HG03558 (cell line): ENCODE measurements around the gene GPD1.
"Not testable (repeated sequence)": the region's sequence is repeated elsewhere in the genome, so short reads cannot be mapped to it uniquely, and the experiment has no call there.

Experiments used
- ATAC-seq: cut with Tn5 transposase; IDR thresholded peaks from one replicate; pipeline ENCODE4 v1.9.1; 2021; ENCODE audit warnings: moderate number of reproducible peaks; ENCODE audit not compliant: unreplicated experiment; ENCODE audit errors: extremely low read depth

Gene GPD1

DNA sequence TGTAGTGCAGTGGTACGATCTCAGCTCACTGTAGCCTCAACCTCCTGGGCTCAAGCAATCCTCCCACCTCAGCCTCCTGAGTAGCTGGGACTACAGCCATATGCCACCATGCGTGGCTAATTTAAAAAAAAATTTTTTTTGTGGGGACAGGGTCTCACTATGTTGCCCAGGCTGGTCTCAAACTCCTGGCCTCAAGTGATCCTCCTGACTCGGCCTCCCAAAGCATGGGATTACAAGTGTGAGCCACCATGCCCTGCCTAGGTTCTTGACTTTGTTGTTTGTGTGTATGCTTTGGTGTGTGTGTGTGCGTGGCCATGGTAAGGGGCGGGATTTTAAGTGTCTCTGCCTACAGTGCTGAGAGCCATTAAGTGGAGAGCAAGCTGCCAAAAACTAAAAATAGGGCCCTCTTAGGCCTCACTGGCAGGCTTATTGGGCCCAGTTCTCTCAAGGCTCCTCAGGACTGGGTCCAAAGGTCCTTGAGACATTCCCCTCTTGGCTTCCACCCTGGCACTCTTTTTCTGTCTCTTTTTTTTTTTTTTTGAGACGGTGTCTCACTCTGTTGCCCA lies 13.3 kb downstream of the GPD1 start:
- ATAC-seq: no peak

DNA sequence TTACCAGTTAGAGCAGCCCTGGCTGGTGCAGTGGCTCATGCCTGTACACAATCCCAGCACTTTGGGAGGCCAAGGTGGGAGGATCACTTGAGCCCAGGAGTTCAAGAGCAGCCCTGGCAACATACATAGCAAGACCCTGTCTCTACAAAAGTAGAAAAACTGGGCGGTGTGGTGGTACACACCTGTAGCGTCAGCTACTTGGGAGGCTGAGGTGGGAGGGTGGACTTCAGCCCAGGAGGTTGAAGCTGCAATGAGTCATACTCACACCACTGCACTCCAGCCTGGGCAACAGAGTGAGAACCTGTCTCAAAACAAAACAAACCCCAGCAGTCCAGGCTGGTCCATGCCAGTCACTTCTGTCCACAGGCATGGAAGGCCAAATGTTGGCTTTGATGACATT lies 15.6 kb downstream of the GPD1 start:
- no peak for ATAC-seq

GRCh38 chr12:50120521-50120920 lies 16.7 kb downstream of the GPD1 start:
- no peak for ATAC-seq

- no peak for ATAC-seq
Measured at GRCh38 chr12:50120953-50121352, 17.1 kb downstream of the GPD1 start.

- no peak for ATAC-seq
Measured at GRCh38 chr12:50121641-50122040, 17.8 kb downstream of the GPD1 start.

DNA sequence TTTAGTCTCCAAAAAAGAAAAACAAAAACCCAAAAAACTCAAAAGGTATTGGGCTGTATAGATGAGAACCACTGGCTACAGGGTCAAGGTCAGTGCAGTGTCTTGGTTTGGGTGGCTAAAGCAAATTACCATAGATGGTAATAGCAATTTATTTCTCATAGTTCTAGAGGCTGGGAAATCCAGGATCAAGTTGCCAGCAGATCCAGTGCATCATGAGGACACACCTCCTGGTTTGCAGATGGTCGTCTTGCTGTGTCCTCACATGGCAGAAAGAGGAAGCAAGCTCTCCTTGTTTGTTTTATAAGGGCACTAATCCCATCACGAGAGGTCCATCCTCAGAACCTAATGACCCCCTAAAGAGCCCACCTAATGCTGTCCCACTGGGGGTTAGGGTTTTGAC lies 19.4 kb downstream of the GPD1 start:
- no peak for ATAC-seq

GRCh38 chr12:50127546-50127945 lies 23.7 kb downstream of the GPD1 start:
- ATAC-seq: no peak

DNA sequence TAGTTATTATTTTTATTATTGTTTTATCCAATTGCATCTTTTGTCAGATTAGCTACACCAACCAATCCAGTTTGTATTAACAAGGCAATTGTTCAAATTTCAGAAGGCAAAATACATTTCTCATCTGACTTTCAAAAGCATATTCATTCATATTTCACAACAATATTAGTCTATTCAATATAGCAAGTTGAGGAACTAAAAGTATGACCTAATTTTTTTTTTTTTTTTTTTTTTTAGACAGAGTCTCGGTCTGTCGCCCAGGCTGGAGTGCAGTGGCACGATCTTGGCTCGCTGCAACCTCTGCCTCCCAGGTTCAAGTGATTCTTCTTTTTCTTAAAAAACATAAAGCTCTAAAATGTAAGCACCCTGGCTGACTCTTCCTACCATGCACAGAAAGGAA lies 25.5 kb downstream of the GPD1 start:
- ATAC-seq: no peak

DNA sequence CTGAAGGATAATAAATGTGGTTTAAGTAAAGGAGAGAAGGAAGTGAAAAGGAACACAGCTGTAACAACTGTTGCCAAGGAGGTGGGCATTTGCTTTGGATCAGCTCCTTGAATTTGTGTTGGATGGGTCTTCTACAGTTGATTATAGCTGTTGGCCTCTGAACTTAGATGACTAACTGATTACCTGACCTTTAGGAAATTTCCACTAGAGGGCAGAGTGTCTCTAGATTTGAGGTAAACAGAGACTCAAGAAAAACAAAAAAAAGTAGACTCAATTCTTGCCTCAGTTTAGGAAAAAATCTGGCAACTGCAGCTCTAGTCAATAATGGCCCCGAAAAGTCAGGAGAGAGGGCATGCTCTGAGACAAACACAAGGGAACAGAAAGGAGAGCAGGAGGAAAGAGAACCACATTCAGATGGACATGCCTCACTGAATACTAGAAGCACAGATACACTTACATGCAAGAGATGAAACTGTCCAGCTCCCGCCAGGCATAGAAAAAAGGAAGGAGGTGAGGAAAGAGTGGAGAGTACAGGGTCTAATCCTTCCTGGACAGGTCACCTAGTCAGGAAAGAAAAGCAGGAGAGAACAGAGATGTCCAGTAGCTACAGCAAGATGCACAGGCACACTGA lies 28.8 kb downstream of the GPD1 start:
- no peak for ATAC-seq

DNA sequence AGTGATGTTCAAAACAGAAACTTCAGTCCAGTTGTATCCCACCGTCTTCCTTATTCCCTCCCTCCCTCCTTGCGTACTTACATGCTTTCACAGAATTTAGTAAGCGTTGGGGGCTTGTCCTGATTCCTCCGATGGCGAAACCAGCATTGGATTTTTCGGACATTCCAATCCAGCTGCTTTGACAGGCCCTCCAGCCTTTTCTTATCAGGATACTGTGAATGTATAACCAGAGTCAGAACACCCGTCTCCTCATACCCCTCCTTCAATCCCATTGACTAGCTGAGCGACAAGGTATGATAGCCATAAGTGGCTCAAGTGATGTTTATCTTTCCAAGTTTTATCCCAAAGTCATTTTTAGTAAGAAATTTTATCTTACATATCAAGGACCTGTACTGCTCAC lies 39.2 kb downstream of the GPD1 start:
- no peak for ATAC-seq

DNA sequence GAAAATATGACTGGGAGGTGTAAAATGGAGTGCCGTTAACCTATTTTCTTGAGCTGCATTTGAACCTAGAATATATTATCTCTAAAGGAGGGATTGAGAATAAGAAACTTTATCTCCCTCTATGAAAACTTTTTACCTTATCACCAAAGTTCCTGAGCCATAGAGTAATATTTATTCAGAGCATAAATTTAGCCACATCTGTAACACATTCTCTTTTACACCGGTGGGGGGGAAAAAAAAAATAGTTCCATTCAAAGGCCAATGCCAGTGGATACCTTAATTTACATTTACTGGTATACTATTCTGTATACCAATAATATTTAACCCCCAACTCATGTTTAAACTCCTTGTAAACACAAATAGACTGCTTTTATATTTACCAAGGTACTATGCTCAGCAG lies 41.6 kb downstream of the GPD1 start:
- ATAC-seq: no peak

DNA sequence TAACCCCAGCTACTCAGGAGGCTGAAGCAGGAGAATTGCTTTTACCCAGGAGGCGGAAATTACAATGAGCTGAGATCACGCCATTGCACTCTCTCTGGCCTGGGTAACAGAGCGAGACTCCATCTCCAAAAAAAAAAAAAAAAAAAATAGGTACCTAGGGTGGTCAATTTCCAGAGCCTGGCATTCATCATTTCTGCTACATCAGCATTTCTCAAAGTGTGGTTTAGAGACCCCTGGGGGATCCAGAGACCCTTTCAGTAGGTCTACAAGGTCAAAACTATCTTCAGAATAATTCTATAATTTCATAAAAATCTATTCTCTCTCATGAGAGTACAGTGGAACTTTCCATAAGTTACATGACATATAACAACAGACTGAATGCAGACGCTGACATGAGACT lies 43.5 kb downstream of the GPD1 start:
- no peak for ATAC-seq

DNA sequence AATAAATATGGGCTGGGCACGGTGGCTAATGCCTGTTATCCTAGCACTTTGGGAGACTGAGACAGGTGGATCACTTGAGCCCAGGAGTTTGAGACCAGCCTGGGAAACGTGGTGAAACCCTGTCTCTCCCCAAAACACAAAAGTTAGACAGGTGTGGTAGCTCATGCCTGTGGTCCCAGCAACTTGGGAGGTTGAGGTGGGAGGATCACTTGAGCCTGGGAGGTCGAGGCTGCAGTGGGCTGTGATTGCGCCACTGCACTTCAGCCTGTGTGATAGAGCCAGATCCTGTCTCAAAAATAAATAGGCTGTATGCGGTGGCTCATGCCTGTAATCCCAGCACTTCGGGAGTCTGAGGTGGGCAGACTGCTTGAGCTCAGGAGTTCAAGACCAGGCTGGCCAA lies 44.2 kb downstream of the GPD1 start:
- not testable (repeated sequence) for ATAC-seq

- ATAC-seq: no peak
Measured at GRCh38 chr12:50149311-50149710, 45.5 kb downstream of the GPD1 start.

DNA sequence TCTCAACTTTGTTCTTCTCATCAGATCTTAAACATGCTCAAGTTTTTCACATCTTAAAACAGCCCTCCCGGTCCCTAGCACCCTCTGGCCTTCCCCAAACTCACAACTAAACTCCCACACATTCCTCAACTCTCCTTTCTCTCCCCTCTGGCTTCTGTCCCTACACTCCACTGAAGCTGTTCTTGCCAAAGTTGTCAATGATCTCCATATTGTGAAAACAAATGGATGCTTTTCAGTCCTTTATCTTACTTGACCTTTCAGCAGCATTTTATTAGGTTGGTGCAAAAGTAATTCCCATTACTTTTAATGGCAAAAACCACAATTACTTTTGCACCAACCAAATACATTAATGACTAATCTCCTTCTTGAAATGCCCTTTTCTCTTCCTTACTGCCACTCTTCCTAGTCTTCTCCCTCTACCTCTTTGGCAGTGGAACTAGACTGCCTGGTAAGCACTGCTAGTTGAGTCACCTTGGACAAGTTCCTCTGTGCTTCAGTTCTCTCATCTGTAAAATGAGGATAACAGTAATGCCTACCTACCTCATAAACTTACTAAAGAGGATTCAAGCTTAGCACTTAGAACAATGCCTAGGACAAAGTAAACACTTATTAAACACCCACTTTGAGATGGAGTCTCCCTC lies 47.4 kb downstream of the GPD1 start:
- ATAC-seq: no peak

DNA sequence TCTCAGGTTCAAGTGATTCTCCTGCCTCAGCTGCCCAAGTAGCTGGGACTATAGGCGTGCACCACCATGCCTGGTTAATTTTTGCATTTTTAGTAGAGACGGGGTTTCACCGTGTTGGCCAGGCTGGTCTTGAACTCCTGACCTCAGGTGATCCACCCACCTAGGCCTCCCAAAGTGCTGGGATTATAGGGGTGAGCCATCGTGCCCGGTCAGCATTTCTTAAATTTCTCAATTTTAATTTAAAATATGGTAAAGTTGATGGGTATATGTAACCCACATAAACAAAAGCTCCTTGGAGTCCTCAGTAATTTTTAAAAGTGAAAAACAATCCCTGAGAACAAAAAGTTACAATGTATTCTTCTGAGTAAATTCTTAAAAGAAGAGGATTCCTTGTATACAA lies 51.1 kb downstream of the GPD1 start:
- not testable (repeated sequence) for ATAC-seq

GRCh38 chr12:50156641-50157040 lies 52.8 kb downstream of the GPD1 start:
- ATAC-seq: no peak

- ATAC-seq: no peak
Measured at GRCh38 chr12:50157259-50157658, 53.5 kb downstream of the GPD1 start.

GRCh38 chr12:50160643-50161042 lies 56.8 kb downstream of the GPD1 start:
- no peak for ATAC-seq
